Karpas-422 (cell line): Measurements from ENCODE around the gene JAKMIP1. TPM values are rescaled to one million over a fixed set of nuclear protein-coding genes. Genes with fewer than 3 reads are reported as not detected.

Experiments used
- DNase-seq: peaks from one replicate; pipeline ENCODE4 v3.0.0-alpha.2; 2015
- H2AFZ ChIP-seq: fragments of 200-600 bp; sonication (generic); 2 replicates; pipeline ENCODE4 v1.6.1; 2014; ENCODE audit warnings: antibody characterized with exemption, low read length, mixed read lengths
- H3K27ac ChIP-seq: fragments of 200-600 bp; sonication (generic); 2 replicates; pipeline ENCODE4 v1.5.1; 2014; ENCODE audit warnings: mild to moderate bottlenecking, low read length, moderate library complexity
- H3K27me3 ChIP-seq: fragments of 200-600 bp; sonication (generic); 2 replicates; pipeline ENCODE4 v1.6.1; 2014; ENCODE audit warnings: low read length, mixed read lengths
- H3K36me3 ChIP-seq: fragments of 200-600 bp; sonication (generic); 2 replicates; pipeline ENCODE4 v1.6.1; 2014; ENCODE audit warnings: low read length, mixed read lengths; ENCODE audit not compliant: insufficient read depth
- H3K4me1 ChIP-seq: fragments of 200-600 bp; sonication (generic); 2 replicates; pipeline ENCODE4 v1.6.1; 2014; ENCODE audit warnings: mild to moderate bottlenecking, low read length, mixed read lengths
- H3K4me2 ChIP-seq: fragments of 200-600 bp; sonication (generic); 2 replicates; pipeline ENCODE4 v1.6.1; 2014; ENCODE audit warnings: low read length, low read depth, mild to moderate bottlenecking; ENCODE audit not compliant: poor library complexity, severe bottlenecking
- H3K4me3 ChIP-seq: fragments of 200-600 bp; sonication (generic); 2 replicates; pipeline ENCODE4 v1.5.1; 2014; ENCODE audit warnings: mild to moderate bottlenecking, antibody characterized with exemption, low read length, mixed read lengths
- H3K79me2 ChIP-seq: fragments of 200-600 bp; sonication (generic); 2 replicates; pipeline ENCODE4 v1.6.1; 2014; ENCODE audit warnings: mild to moderate bottlenecking, low read length, mixed read lengths
- H3K9ac ChIP-seq: fragments of 200-600 bp; sonication (generic); 2 replicates; pipeline ENCODE4 v1.6.0; 2014; ENCODE audit warnings: low read length
- H3K9me2 ChIP-seq: fragments of 200-600 bp; sonication (generic), shearing (Covaris generic); replicated peaks from 2 replicates; pipeline ENCODE4 v1.6.0; 2014; ENCODE audit warnings: mild to moderate bottlenecking, low read length, moderate library complexity; ENCODE audit not compliant: insufficient read depth
- H3K9me3 ChIP-seq: fragments of 300-700, 200-600 bp; sonication (generic); 2 replicates; pipeline ENCODE4 v1.6.1; 2014; ENCODE audit warnings: low read length, mixed read lengths
- H4K20me1 ChIP-seq: fragments of 200-600 bp; sonication (generic); 2 replicates; pipeline ENCODE4 v1.6.1; 2014; ENCODE audit warnings: mild to moderate bottlenecking, antibody characterized with exemption, low read length, low read depth; ENCODE audit not compliant: insufficient read depth
- total RNA-seq: library from RNA; depleted of rRNA; stranded (reverse); fragments of >200 nt; shearing (Covaris generic); gene quantifications from 2 replicates; pipeline ENCODE4 v1.2.3, GENCODE V29; 2014; ENCODE audit warnings: low replicate concordance

JAKMIP1 gene
- total RNA-seq, 1 experiment from 2014 or later, result not detected

DNA sequence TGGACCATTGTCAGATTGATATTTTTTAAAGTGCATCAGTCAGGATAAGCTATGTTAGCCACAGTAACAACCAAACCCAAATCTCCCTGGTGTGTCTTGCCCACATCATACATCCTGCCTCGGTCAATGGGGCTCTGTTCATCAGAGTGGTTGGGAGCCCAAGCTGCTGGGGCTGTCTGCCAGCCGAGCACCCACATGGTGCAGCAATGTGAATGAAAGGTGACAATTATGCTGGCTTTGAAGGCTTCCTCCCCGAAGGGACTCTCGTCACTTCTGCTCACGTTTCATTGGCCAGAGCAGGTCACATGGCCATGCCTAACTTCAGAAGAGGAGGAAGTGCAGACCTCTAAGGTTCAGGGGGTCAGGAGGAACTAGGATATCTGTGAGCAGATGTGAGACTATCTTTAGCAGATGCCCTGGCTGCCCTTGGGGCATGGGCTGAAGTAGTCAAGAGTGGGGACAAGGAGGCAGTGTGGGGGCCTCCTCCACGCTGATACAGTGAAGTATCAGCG, 1.3 kb upstream of the JAKMIP1 start:
- no peaks in the 10 kb centered on the region for H3K4me1 ChIP-seq
- H3K79me2 ChIP-seq, result no peaks in the 10 kb centered on the region
- H3K9me3 ChIP-seq, result no peaks in the 10 kb centered on the region
- no peaks in the 10 kb centered on the region for H3K9me2 ChIP-seq
- no peaks in the 10 kb centered on the region for H3K27me3 ChIP-seq
- H4K20me1 ChIP-seq, result no peaks in the 10 kb centered on the region
- DNase-seq, result peak; percentile 76
- H3K9ac ChIP-seq, result no peak overlapping the region
- no peaks in the 10 kb centered on the region for H3K36me3 ChIP-seq
- no peak overlapping the region for H2AFZ ChIP-seq
- H3K27ac ChIP-seq, result no peak overlapping the region
- H3K4me3 ChIP-seq, result no peak overlapping the region
- no peak overlapping the region for H3K4me2 ChIP-seq

DNA sequence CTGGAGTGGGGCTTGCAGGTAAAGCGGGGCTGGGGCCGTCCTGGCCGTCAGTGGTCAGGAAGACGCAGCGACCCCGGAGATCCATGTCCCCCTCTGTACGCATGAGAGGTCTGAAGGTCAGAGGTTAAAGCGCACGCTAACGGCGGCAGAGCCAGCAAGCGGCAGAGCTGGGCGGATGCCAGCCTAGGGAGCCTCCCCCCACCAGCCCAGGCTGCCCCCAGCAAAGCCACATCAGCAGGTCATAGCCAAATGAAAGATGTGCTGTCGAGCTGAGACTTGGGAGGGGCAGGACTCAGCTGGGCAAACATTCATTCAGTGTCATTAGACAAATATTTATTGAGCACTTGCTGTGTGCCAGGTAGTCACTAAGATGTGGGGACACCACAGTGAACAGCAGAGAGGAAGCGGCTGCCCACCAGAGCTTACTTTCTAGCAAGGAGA, 593 bp upstream of the JAKMIP1 start:
- H3K4me3 ChIP-seq, result no peak overlapping the region

DNA sequence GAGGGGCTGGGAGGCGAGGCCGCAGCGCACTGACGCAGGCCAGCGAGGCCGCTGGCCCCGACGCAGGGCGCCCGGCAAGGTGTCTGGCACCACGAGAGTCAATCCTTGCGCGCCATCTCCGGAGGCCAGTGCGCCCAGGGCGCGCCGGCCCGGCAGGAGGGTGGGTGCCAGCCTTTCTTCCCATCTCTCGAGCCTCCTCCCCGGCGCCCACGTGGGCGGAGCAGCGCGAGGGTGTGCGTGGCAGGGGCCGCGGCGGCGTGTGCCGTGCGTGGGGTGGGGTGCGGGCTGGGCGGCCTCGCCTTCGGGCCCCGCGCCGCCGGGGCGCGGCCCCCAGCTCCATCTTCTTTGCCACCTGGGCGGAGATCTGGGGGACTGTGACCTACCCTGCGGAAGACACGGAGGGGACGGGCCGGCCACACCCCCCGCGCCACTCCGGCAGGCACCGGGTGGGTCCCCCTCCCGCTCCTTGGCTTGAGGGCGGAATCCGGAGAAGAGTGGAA, 877 bp downstream of the JAKMIP1 start:
- Histone ChIP-seq H3K4me1 (no peaks in the 10 kb centered on the region), H3K9me3 (no peaks in the 10 kb centered on the region), H3K4me3 (no peak overlapping the region), H3K36me3 (no peaks in the 10 kb centered on the region), H3K9me2 (no peaks in the 10 kb centered on the region), H3K27ac (no peak overlapping the region), H3K4me2 (no peak overlapping the region), H4K20me1 (no peaks in the 10 kb centered on the region), H3K79me2 (no peaks in the 10 kb centered on the region), H3K27me3 (no peaks in the 10 kb centered on the region), H2AFZ (no peak overlapping the region), H3K9ac (no peak overlapping the region)
- DNase-seq, result no peak

More for the DNA sequence above, 593 bp upstream of the JAKMIP1 start:
- H4K20me1 ChIP-seq, result no peaks in the 10 kb centered on the region
- H3K27ac ChIP-seq, result no peak overlapping the region
- H3K9me2 ChIP-seq, result no peaks in the 10 kb centered on the region
- H2AFZ ChIP-seq, result no peak overlapping the region
- no peak overlapping the region for H3K4me2 ChIP-seq
- no peak for DNase-seq
- H3K27me3 ChIP-seq, result no peaks in the 10 kb centered on the region
- H3K36me3 ChIP-seq, result no peaks in the 10 kb centered on the region
- no peak overlapping the region for H3K9ac ChIP-seq
- no peaks in the 10 kb centered on the region for H3K4me1 ChIP-seq
- H3K79me2 ChIP-seq, result no peaks in the 10 kb centered on the region
- no peaks in the 10 kb centered on the region for H3K9me3 ChIP-seq

DNA sequence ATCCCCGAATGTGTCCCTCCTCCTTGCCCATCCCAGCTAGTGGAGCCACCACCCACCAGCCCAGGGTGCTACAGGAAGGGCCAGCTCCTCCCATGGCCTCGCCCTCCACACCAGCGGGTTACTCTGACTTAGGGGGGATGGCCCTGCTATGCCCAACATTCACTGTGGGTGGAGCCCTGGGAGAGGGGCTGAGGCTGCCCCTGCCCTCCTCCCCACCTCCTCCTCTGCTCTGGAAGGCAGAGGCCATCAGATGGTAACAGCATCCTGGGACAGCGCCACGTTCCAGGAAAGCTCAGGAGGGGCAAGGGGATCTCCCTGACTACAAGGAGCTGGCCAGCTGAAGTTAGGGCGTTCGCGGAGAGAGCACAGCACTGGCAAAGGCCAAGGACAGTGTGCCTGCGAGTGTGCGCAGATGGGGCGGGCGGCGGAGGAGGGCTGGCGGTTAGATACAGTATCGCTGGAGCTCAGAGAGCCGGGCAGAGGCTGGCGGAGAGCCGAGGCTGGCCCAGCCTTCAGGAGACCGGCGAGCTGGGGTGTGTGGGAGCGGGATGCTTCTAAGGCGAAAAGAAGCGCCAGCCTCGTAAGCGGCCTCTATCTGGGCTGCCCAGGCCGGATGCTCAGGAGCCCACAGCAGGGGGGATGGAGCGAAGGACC, 1.5 kb downstream of the JAKMIP1 start:
- no peaks in the 10 kb centered on the region for H3K79me2 ChIP-seq
- H3K4me2 ChIP-seq, result no peak overlapping the region
- no peak overlapping the region for H3K27ac ChIP-seq
- H3K36me3 ChIP-seq, result no peaks in the 10 kb centered on the region
- no peaks in the 10 kb centered on the region for H3K9me3 ChIP-seq
- no peak overlapping the region for H3K9ac ChIP-seq
- no peaks in the 10 kb centered on the region for H3K27me3 ChIP-seq
- no peak overlapping the region for H3K4me3 ChIP-seq
- DNase-seq, result no peak
- H4K20me1 ChIP-seq, result no peaks in the 10 kb centered on the region
- H3K4me1 ChIP-seq, result no peaks in the 10 kb centered on the region
- H2AFZ ChIP-seq, result no peak overlapping the region
- H3K9me2 ChIP-seq, result no peaks in the 10 kb centered on the region

DNA sequence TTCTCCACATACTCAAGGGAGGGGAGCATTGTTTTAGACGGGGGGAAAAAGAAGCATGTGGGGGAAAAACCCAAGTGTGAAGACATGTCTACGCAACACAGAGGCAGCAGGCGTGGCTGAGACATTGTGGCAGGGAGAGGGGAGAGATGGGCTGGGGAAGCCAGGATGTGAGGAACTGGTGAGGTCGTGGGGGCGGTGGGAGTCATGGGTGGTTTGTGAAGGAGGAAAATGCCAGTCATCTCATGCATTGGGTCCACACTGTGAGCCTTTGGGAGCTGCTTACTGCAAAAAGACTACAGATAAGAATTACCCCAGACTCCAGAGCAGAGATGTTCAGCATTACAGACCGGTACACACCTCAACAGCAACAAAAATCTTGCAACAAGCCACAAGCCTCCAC, 2.1 kb downstream of the JAKMIP1 start:
- Histone ChIP-seq H3K4me3 (no peak overlapping the region), H3K9me2 (no peaks in the 10 kb centered on the region), H3K27ac (no peak overlapping the region)

DNA sequence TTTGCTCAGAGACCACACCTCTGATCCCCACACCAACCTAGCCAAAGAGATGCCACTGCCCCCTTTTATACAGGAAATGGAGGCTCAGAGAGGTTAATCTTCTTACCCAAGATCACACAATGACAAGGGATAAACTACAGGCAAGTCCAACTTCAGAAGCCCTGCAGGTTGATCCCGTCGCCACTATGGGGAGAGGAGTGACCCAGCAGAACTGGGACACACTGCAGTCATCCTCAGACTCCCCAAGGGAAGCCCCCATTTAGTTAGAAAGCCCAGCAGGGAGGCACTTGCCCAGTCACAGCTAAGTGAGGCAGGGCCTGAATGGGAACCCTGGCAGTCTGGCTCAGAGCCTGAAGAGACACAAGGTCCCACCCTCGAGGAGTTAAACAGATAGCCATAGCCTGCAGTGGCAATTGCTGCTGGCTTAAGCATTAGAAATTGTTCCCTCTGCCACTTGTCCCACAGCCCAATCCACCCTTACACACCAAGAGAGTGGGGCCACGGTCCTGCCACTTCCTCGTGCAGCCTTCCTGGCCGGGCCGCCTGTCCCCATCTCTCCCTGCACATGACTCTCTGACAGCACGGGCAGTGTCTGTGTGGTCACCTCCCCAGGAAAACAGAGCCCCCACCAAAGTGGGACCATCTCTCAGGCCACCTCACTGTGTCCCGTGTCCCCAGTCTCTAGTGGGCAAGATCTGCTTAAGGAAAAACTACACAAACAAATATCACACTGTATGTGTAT, 2.7 kb downstream of the JAKMIP1 start:
- H3K36me3 ChIP-seq, result no peaks in the 10 kb centered on the region
- H3K9ac ChIP-seq, result no peak overlapping the region
- DNase-seq, result no peak
- H3K27me3 ChIP-seq, result no peaks in the 10 kb centered on the region
- H3K27ac ChIP-seq, result no peak overlapping the region
- no peak overlapping the region for H2AFZ ChIP-seq
- H4K20me1 ChIP-seq, result no peaks in the 10 kb centered on the region
- H3K9me3 ChIP-seq, result no peaks in the 10 kb centered on the region
- H3K9me2 ChIP-seq, result no peaks in the 10 kb centered on the region
- no peaks in the 10 kb centered on the region for H3K79me2 ChIP-seq
- H3K4me2 ChIP-seq, result no peak overlapping the region
- no peaks in the 10 kb centered on the region for H3K4me1 ChIP-seq
- no peak overlapping the region for H3K4me3 ChIP-seq

More for the DNA sequence above, 2.1 kb downstream of the JAKMIP1 start:
- H3K4me2 ChIP-seq, result no peak overlapping the region
- no peaks in the 10 kb centered on the region for H3K9me3 ChIP-seq
- no peak overlapping the region for H3K9ac ChIP-seq
- H2AFZ ChIP-seq, result no peak overlapping the region
- no peaks in the 10 kb centered on the region for H3K36me3 ChIP-seq
- H3K4me1 ChIP-seq, result no peaks in the 10 kb centered on the region
- no peaks in the 10 kb centered on the region for H3K27me3 ChIP-seq
- H4K20me1 ChIP-seq, result no peaks in the 10 kb centered on the region
- no peak for DNase-seq
- no peaks in the 10 kb centered on the region for H3K79me2 ChIP-seq

DNA sequence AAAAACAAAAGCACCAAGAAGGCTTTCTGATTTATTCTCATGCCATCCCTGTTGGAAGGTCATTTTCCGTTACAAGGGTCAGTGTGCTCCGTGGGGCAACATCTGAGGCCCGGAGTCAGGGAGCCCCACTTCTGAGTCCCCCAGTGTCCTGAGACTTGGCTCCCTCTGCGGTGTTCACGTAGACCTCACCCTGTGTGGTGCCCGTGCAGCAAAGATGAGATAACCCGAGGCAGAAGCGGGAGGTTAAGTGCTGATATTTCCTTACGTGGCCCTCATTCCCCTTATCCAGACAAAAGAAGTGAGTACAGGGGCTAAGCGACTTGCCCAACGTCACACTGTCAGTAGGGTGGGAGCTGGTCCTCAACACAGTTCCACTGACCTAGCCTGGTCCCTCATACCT, 3.5 kb downstream of the JAKMIP1 start:
- Histone ChIP-seq H3K9me3 (no peaks in the 10 kb centered on the region), H2AFZ (no peak overlapping the region), H3K4me2 (no peak overlapping the region), H4K20me1 (no peaks in the 10 kb centered on the region), H3K9ac (no peak overlapping the region), H3K79me2 (no peaks in the 10 kb centered on the region), H3K27me3 (no peaks in the 10 kb centered on the region), H3K27ac (no peak overlapping the region), H3K36me3 (no peaks in the 10 kb centered on the region), H3K9me2 (no peaks in the 10 kb centered on the region), H3K4me3 (no peak overlapping the region), H3K4me1 (no peaks in the 10 kb centered on the region)
- DNase-seq, result no peak

DNA sequence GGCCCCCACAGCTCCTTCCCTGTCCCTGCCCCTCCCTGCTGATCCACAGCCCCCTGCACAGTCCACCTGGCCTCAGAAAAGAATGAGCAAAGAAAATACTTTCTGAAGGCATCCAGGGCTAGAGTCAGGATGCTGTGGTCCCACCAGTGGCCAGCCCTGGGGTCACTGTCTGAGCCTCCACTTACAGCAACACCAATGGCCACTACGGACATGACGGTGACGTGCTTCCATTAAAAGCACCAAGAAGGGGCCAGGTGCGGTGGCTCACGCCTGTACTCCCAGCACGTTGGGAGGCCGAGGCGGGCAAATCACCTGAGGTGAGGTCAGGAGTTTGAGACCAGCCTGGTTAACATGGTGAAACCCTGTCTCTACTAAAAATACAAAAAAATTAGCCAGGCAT, 4.0 kb downstream of the JAKMIP1 start:
- no peak for DNase-seq
- Histone ChIP-seq H3K27me3 (no peaks in the 10 kb centered on the region), H3K4me1 (no peaks in the 10 kb centered on the region), H3K79me2 (no peaks in the 10 kb centered on the region), H3K9me3 (no peaks in the 10 kb centered on the region), H3K9me2 (no peaks in the 10 kb centered on the region), H3K9ac (no peak overlapping the region), H3K4me2 (no peak overlapping the region), H4K20me1 (no peaks in the 10 kb centered on the region), H3K4me3 (no peak overlapping the region), H3K27ac (no peak overlapping the region), H2AFZ (no peak overlapping the region), H3K36me3 (no peaks in the 10 kb centered on the region)
